GM23248 (cell line): ENCODE measurements around the gene ENPP4.

Experiments
- EZH2 ChIP-seq: fragments of 200-600 bp; sonication (generic); IDR thresholded peaks from 2 replicates; pipeline ENCODE4 v1.6.1; 2018; ENCODE audit warnings: antibody characterized with exemption, mild to moderate bottlenecking; ENCODE audit not compliant: insufficient read depth, poor library complexity, severe bottlenecking
- EZH2phosphoT487 ChIP-seq: fragments of 200-600 bp; sonication (generic); IDR thresholded peaks from 2 replicates; pipeline ENCODE4 v1.6.1; 2018; ENCODE audit warnings: antibody characterized with exemption, moderate library complexity, mild to moderate bottlenecking, low read depth; ENCODE audit not compliant: insufficient read depth

DNA sequence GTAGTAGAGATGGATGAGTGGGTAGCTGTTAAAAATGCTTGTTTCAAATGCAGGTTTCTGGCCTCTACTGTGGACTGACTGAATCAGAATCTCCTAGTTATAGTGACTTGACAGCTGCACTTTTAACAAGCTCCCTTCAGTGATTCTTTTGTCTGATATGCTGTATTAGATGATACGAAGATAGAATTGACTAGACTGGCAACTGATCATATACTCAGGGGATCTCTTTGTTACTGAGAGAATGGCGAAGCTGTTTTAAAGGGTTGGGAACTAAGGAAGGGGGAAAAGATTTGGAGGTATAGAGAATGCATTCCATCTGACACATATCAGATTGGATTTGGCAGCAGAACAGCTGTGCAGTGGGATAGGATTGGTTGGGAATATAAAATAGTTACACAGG is 7.0 kb downstream of the ENPP4 start:
- TF ChIP-seq EZH2phosphoT487 = no peak
- no peak for TF ChIP-seq EZH2
